HG03175 (cell line): ENCODE results near the gene PA2G4.
"Not testable (repeated sequence)": the region's sequence is repeated elsewhere in the genome, so short reads cannot be mapped to it uniquely, and the experiment has no call there.

Source experiments
- ATAC-seq: cut with Tn5 transposase; IDR thresholded peaks from one replicate; pipeline ENCODE4 v1.9.1; 2021; ENCODE audit warnings: mild to moderate bottlenecking, moderate library complexity; ENCODE audit not compliant: unreplicated experiment

The PA2G4 gene

DNA sequence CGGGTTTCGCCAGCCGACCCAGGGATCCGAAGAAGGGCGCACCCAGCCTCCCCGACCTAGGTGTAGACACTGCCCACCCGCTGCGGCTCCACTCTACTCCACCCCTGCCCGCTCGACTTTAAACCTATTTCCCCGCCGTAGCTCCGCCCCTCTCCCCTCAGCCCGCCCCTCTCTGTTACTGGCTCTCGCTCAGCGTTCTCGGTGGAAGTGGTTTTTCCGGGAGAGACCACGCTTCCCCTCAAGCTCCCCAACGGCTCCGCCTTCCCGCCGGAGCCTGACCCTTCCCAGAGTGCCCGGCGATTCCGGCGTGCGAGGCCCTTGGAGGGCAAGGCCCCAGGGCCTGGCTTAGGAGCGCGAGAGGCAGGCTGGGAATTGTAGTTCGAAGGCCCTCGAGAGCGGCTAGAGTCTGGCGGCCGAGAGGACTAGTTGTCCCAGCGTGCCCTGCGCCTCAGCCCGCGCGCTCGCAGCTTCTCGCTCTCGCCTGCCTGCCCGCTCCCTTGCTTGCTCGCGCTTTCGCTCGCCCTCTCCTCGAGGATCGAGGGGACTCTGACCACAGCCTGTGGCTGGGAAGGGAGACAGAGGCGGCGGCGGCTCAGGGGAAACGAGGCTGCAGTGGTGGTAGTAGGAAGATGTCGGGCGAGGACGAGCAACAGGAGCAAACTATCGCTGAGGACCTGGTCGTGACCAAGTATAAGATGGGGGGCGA, at the start of gene PA2G4:
TSS of gene PA2G4 (plus strand) at position 451 of the 706 bp plus-strand sequence. CDS start at position 630, 179 bp downstream.
- peak; percentile 97 for ATAC-seq

DNA sequence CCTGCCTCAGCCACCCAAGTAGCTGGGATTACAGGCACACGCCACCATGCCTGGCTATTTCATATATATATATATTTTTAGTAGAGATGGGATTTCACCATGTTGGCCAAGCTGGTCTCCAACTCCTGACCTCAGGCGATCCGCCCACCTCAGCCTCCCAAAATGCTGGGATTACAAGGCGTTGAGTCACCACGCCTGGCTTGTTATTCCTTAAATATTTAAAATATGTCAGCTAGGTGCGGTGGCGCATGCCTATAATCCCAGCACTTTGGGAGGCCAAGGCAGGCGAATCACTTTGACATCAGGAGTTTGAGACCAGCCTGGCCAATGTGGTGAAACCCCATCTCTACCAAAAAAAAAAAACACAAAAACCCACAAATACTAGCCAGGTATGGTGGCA, 44.4 kb upstream of the PA2G4 start:
- not testable (repeated sequence) for ATAC-seq

DNA sequence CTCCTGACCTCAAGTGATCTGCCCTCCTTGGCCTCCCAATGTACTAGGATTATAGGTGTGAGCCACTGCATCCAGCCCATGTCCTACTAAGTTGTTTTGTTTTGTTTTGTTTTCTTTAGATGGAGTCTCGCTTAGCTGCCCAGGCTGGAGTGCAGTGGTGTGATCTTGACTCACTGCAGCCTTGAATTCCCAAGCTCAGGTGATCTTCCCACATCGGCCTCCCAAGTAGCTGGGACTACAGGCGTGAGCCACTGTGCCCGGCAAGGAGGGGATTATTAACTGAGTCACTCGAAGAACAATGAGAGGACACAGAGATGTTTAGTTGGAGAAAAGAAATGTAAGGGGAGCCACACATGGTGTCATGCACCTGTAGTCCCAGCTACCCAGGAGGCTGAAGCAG, 42.4 kb upstream of the PA2G4 start:
- no peak for ATAC-seq

DNA sequence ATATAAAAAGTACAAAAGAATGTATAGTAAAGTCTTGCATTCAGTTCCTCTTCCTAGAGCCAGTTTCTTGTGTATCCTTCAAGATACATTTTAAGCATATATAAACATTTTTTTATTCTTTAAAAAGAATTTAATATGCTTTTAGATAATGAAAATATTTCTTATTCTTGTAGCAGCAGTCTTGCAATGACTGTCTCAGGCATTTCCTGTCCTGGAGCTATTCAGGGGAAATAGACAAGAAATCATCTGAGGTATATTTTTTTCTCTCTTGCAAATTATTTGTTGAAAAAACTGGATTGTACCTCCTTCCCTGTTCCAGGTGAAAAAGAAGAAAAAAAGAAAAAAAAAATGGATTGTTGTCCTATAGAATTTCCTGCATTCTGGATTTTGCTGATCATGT, 41.4 kb upstream of the PA2G4 start:
- ATAC-seq: no peak

DNA sequence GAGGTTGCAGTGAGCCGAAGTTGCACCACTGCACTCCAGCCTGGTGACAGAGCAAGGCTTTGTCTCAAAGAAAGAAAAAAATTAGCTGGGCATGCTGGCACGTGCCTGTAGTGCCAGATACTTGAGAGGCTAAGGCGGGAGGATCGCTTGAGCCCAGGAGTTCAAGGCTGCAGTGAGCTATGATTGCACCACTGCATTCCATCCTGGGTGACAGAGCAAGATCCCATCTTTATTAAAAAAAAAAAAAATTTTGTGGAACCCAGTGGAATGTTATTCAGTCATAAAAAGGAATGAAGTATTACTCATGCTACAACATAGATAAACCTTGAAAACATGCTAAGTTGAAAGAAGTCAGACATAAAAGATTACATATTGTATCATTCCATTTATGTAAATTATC, 32.7 kb upstream of the PA2G4 start:
- ATAC-seq: no peak

DNA sequence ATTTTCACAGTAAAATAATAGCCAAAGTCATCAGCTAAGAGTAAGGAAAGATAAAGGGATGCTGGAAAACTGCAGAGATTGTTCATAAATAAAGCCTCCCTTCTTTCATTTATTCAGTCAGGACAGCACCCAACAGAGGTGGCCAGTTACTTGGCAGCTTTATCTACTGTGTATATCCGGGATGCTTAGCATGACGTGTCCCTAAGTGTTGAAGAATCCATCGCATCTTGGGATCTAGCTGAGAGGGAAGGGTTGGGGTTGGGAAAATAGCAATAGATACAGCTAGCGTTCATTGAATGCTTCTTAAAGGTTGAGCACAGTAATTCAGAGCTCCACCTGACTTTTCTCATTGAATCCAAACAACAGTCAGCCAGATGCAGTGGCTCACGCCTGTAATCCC, 30.0 kb upstream of the PA2G4 start:
- ATAC-seq: no peak

DNA sequence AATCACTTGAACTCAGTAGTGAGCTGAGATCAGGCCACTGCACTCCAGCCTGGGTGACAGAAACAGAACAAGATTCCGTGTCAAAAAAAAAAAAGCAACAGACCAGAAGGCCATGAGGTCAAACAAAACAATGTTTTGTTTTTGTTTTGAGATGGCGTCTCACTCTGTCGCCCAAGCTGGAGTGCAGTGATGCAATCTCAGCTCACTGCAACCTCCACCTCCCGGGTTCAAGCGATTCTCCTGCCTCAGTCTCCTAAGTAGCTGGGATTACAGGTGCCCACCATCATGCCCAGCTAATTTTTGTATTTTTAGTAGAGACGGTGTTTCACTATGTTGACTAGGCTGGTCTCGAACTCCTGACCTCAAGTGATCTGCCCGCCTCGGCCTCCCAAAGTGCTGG, 26.4 kb upstream of the PA2G4 start:
- ATAC-seq: not testable (repeated sequence)

DNA sequence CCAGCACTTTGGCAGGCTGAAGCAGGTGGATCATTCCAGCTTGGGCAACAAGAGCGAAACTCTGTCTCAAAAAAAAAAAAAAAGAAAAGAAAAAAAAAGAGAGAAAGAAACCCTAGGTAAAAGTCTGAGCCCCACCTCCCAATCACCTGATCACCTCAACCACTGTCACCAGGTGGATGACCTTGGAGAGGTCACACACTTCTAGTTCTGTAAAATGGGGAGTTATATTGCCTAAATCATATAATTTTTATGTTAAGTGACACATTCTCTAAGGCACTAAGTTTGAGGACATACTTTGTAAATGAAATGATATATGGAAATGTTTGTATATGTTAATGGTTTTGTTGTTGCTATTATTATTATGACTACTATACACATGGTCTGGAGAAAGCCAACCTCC, 25.9 kb upstream of the PA2G4 start:
- ATAC-seq: no peak

DNA sequence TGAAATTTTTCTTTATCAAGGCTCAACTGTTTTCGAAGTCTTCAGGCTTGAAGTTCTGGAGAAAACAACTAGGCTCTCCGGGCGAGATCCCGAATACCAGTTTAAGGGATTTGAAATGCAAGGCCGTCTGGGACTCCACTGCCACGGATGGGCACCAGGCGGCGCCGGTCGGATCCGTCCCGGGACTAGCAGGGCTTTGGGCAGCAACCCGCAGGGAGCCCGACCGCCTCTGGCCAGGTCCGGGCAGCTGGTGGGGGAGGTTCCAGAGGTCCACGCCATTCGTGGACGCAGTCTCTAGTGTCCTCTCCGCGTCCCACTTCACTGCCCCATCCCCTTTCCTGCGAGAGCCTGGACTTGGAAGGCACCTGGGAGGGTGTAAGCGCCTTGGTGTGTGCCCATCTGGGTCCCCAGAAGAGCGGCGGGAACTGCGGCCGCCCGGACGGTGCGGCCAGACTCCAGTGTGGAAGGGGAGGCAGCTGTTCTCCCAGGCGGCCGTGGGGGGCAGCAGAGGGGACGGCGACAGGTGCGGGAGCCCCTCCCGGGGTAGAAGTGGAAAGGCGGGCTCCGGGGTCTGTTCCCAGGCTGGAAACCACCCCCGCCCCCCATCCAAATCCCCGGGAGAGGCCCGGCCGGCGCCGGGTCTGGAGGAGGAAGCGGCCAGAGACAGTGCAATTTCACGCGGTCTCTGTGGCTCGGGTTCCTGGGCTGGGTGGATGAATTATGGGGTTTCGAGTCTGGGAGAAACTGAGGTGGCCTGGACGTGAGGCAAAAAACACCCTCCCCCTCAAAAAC, 25.2 kb upstream of the PA2G4 start:
- peak; percentile 72 for ATAC-seq

DNA sequence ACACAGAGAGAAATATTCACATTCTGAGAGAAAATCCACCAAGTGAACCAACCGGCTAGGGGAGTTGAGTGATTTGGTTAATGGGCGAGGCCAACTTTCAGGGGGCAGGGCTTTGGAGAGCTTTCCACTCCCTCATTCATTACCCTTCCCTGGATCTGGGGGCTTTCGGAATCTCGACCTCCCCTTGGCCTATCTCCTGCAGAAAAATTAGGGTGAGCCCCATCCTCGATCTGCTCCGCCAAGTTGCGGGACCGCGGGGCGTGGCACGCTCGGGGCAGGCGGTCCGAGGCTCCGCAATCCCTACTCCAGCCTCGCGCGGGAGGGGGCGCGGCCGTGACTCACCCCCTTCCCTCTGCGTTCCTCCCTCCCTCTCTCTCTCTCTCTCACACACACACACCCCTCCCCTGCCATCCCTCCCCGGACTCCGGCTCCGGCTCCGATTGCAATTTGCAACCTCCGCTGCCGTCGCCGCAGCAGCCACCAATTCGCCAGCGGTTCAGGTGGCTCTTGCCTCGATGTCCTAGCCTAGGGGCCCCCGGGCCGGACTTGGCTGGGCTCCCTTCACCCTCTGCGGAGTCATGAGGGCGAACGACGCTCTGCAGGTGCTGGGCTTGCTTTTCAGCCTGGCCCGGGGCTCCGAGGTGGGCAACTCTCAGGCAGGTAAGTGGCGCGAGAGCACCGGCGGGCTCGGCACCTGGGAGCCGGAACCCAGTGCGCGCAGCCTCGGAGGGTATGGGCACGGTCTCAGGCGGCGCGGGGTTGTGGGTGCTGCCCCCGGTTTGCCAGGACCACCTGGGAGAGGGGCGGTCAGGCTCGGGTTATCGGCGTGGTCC, 24.4 kb upstream of the PA2G4 start, which contains the start of gene ERBB3:
TSS of gene ERBB3 (plus strand) at position 443 of the 833 bp plus-strand sequence. CDS start at position 579, 136 bp downstream.
- no peak for ATAC-seq

DNA sequence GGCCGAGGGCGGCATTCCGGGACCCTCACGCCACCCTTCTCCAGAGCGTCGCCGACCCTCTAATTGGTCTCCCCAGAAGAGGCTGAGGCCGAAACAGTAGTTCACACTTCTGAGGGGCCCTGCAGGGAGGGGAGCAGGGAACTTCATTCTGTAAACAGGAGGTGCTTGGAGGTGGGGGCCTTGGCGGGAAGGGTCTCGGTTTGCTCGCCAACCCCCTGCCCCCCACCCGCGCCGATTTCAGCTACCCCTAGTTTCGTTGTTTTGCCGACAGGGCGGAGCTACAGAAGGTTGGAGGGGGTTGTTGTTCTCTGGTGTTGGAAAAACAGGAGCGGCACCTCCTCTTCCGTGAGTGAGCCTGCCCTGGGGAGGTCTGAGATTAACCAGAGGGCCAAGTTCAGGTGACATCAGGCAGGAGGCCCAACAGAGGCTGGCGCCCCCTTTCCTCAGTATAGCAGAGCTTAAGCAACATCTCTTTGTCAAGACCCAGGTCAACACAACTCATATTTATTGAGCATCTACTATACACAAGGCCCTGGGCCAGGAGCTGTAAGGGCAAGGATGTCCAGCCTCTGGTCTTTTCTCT, 23.7 kb upstream of the PA2G4 start:
- no peak for ATAC-seq

DNA sequence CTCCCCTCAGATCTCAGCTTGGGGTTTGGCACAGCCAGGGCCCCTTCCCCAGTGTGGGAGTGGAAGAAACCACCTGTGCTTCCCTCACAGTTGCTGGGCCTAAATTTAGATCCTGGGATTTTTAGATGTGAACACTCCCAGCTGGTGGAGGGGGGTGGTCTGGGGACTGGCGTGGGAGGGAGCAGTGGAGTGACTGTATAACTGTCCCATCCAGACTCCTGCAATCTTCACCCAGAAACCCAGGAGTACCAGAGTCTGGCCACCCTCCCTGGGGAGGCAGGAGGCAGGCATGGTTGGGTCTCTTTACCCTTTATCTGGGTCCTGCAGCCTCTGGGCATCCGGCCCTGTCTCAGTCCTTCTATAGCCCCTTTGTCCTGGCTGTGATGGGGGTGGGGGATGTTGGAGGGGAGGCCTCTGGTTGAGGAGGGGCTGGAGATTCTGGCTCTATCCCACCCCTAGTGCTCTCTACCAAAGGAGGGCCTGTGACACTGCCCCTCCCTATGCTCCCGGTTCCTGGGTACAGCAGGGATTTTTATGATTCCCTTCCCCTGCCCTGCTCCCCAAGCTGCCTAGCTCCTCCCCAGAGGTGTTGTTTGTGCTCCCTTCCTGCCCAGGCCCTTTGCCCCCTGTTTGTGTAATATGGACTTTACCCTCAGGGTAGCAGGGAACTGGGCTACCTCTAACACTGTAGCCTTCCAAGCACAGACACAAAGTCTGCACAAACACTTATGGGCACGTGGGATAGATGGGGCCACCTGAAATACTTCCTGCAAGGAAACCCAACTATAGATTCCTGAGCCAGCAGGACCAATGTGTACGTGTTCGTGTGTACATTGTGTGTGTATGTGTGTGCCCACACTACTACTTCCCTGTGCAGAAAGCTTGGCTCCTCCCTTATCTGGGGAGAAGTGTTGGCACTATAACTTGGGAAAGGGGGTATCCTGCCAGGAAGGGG, 22.7 kb upstream of the PA2G4 start:
- no peak for ATAC-seq

DNA sequence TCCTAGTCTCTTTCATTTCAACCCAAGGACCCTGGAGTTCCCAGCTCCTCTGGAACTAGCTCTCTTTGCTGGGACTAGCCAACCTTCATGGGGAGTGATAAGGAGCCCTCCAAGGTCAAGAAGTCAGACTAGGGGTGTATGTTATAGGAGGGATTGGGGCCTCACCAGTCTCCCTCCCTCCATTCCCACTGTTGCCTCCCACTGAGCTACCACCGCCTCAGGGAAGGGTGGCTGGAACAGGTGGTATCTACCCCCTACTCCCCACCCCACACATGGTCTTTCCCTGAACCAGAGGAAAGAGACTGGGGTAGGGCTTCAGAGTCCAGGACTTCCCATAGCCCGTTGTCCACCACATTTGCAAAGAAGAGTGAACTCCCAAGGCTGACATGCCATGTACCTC, 22.0 kb upstream of the PA2G4 start:
- ATAC-seq: no peak

DNA sequence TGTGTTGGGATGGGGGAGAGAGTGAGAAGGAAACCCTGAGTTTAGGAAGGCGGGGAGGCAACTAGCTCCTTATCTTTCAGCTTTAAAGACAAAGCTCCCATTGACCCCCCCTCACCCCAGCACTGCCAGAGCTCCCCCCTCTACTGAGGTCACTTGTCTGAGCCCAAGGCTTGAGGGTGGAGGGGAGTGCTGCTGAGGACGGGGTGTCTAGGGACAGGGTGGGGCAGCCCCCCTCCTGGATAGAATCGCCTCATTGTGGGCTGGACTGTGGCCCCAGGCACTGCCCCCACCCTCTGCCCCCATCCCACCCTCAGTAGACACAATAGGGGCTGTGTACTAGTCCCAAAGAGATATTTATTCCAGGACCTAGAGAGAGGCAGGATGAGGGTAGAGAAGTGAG, 21.4 kb upstream of the PA2G4 start:
- ATAC-seq: no peak

DNA sequence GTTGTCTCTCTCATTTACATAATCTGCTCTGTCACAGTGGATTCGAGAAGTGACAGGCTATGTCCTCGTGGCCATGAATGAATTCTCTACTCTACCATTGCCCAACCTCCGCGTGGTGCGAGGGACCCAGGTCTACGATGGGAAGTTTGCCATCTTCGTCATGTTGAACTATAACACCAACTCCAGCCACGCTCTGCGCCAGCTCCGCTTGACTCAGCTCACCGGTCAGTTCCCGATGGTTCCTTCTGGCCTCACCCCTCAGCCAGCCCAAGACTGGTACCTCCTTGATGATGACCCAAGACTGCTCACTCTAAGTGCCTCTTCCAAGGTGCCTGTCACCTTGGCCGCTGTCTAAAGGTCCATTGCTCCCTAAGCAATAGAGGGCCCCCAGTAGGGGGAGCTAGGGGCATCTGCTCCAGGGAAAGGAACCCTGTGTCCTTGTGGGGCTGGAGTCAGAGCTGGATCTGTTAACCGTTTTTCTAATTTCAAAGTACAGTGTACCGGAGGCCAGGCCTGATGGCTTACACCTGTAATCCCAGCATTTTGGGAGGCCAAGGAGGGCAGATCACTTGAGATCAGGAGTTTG, 19.3 kb upstream of the PA2G4 start:
- no peak for ATAC-seq

DNA sequence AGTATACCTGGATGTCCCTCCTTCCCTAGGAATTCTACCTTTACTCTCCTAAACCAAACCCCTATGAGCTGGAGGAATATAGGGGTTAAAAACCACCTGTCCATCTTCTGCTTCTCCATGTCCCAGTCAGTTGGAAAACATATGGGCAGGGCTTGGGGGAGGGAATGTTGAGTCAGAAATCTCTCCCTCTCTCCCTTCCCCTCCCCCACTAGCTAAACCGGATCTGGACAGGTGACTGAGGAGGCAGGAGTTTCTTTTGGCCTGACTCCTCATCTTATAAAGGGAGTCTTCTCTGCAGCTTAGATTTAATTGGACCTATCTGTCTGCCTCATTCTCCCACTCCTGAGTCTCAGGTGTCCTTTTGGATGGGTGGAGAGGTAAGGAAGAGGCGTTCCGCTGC, 18.3 kb upstream of the PA2G4 start:
- ATAC-seq: no peak

DNA sequence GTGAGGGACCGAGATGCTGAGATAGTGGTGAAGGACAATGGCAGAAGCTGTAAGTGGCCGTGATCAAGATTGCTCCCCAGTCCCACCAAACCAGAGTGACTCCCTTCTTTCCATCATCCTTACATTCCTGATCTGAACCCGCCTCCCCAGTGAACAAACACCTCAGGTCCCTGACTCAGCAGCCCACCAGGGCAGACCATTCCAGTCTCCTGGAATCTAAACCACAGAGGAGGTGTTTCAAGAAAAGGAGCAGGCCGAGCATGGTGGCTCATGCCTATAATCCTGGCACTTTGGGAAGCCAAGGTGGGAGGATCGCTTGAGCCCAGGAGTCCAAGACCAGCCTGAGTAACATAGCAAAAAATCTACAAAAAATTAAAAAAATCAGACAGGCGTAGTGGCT, 17.8 kb upstream of the PA2G4 start:
- ATAC-seq: no peak

DNA sequence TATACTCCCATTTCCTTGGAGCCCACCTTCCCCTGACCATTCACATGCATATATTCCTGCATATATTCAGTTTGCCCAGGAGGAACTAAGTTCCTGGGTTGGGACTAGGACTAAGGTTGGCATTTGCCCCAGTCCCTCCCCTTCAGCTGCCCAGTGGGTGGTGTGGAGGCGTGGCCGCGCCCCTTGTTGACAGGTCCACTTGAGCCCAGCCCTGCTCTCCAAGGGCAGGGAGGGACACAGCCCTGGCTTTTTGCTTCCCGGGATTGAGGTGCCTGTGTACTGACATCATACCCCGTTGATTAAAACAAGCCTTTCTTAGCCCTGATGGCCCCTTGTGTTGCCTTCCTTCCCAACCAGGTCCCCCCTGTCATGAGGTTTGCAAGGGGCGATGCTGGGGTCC, 17.1 kb upstream of the PA2G4 start:
- no peak for ATAC-seq

DNA sequence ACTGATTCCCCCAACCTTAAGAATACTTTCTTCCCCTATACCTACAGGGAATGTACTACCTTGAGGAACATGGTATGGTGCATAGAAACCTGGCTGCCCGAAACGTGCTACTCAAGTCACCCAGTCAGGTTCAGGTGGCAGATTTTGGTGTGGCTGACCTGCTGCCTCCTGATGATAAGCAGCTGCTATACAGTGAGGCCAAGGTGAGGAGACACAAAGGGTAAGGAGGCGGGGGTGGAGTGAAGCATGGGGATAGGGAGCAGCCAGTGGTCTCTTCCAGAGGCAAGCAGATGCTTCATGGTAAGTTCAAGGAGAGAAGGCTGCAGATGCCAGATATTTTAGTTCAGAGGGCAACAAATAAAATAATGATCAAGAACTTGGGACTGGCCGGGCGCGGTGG, 6.6 kb upstream of the PA2G4 start:
- no peak for ATAC-seq

DNA sequence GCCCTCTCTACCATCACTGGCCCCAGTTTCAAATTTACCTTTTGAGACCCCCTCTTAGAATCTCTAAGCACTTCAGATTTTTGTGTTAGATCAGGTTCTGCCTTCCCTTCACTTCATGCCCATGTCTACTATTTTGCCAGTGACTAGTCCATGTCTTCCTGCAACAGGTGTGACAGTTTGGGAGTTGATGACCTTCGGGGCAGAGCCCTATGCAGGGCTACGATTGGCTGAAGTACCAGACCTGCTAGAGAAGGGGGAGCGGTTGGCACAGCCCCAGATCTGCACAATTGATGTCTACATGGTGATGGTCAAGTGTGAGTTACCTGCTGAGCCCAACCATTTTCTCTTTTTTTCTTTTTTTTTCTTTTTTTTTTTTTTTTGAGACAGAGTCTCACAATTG, 5.8 kb upstream of the PA2G4 start:
- ATAC-seq: no peak
